Activated CD4-positive, alpha-beta T cell treated with anti-CD3 and anti-CD28 coated beads for 4 hours (primary cell): ENCODE data around the gene WASL.
"Not testable (repeated sequence)": the region's sequence is repeated elsewhere in the genome, so short reads cannot be mapped to it uniquely, and the experiment has no call there.

Experiments
- DNase-seq, 2 donors: peaks; one replicate each; pipeline ENCODE4 v3.0.0-alpha.2; 2020

Gene WASL

DNA sequence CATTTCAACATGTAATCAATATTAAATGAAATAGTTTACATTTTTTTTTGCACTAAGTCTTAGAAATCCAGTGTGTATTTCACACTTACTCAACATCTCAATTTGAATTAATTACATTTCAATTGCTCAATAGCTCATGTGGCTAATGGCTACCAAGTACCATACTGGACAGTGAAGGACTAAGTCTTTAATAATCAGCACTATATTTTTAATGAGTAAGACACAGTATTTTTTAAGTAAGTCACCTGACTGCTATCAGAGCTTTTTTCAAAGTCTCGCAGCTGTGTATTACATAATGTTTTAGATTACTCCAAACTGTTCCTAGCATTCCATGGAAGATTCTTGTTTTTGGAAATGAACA, 19.6 kb downstream of the WASL start:
- no peak for DNase-seq

DNA sequence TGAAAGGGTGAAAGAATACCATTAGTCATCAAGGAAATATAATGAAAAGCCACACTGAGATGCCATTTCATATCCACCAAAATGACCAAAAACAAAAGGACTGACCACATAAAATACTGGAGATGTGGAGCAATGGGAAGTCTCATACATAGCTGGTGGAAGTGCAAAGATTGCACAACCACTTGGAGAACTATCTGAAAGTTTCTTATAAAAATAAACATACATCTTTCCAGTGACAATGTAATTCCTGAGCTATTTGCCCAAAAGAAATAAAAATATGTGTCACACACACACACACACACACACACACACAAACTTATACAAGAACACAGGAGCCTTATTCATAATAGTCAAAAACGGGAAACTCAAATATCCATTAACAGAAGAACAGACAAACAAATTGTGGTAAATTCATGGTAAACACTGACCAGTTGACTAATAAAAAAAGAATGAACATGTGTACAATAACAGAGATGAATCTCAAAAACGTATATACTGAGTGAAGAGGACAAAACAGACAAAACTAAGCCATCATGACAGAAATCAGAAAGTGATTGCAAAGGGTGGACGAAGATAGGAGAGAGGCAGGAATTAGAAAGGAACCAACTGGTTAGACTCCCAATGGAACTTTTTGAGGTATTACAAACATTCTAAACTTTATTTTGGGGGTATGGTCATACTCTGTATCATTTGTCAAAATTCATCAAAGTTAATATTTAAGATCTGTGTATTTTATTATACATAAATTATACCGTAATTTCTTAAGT, 21.5 kb downstream of the WASL start:
- no peak for DNase-seq

DNA sequence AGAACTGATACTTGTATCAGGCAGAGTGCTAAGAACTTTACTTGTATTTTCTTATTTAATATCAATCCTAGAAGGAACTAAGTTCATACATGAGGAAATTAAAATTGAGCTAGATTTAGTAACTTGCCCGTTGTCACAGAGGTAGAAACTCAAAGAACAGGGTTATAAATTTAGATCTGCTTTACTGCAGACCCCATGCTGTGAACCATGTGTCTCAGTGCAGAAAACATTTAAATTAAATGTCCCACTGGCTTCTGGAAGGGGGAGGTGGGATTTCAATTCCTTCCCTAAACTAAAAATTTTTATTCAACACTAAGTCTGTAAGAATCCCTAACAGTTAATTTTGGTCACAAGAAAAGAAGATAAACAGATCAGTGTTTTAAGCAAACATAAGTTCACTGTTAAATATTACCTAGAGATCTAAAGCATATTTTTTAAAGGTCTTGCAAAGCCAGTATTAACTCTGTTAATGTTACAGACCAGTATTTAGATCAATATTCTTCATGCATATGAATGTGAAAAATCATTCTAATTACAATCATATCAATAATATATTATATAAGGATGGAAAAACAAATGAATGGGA, 23.1 kb downstream of the WASL start:
- DNase-seq, result no peak

DNA sequence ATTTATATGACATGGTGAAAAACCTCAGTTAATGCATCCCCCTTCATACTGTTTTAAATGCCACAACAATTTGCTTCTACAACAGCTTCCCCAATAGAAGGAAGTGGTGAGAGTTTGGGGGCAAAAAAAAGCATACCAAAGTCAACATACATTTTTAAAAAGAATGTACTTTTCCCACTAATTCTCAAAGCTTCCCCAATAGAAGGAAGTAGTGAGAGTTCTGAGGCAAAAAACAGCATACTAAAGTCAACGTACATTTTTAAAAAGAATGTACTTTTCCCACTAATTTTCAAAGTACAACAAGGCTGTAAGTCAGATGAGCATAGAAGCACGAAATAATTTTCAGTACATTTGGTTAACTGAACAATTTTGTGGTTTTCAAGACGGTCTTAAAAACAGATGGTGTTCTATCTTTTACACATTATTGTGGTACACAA, 24.0 kb downstream of the WASL start:
- DNase-seq, result no peak

DNA sequence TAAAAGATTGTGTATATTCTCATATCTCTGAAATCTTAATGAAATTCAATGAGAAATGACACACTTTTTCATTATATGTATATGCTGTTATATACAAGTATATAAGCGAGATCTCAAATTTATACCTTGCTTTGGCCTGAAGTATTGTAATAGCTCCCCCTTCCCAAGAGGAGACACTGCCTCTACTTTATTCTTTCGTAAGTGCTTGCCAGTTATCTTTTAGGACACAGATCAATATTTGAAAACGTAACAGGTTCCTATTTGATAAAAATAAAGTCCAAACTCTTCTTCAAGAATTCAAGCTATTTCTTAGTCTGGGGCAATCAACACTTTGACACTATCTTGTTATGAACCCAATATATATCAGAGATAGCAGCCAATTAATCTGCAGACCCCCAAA, 24.9 kb downstream of the WASL start:
- DNase-seq, result no peak

DNA sequence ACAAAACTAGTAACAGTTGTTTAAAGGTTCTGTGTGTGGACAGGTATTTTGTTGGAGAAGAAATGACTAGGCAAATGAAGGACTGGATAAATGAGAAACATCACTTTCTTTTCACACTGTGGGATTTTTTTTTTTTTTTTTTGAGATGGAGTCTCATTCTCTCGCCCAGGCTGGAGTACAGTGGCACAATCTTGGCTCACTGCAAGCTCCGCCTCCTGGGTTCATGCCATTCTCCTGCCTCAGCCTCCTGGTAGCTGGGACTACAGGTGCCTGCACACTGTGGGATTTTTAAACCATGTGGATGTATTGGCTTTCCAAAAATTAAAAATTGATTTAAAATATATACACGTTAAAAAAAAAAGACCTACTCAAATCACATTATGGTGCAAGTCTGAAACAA, 28.3 kb downstream of the WASL start:
- DNase-seq, result not testable (repeated sequence)

DNA sequence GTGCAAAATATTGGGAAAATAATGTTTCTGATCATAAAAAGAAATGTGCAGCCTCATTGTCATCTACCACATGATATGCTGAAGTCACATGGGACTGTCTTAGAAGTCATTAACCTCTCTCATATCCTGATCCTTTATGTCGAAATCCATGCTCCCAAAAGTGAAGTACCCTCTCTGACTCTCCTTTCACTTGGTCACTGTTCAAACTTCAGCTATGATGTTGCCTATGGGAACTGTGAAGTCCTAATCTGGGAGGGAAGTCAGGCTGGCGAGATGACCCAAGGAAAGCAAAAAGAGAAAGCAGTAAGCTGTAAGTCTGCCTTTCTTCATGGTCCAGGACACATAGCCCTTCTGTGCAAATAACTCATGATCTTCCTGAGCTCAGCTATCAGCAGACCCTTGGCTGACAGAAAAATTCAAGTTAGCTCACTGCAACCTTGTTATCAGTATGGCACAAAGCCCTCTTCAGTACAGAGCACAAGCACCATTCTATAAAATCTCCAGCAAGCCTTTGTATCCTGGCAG, 29.5 kb downstream of the WASL start:
- no peak for DNase-seq

DNA sequence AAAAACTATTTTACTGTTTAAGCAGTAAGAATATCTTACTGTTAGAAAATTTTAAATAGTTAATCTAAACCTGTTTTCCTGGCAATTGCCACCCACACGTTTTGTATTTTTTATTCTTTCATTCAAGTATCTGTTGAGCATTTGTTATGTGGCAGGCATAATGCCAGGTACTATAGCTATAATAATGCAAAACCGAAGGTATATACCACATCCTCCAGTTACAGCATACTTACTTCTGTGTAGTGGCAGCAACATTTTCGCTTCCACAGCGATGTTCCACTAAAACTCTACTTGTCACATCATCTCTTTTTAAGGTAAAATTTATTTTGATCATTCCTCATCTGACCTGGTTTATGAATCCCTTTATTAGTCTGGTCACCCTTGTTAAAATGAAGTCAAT, 30.0 kb downstream of the WASL start:
- DNase-seq, result no peak

DNA sequence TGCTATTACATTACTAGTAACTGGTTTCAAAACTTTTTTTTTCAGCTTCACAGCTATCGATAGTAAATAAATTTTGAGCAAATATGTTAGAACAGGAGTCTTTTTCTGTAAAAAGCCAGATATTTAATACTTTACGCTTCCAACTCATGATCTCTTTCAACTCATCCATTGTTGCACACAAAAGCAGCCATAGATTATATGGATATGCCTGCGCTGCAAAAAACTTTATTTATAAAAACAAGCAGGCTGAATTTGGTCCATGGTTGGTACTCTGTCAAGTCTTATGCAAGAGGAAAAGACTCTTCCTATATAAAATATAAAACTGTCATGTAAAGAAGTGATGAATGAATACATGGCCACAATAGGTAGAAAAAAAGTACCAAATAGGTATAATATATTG, 31.1 kb downstream of the WASL start:
- DNase-seq, result no peak

DNA sequence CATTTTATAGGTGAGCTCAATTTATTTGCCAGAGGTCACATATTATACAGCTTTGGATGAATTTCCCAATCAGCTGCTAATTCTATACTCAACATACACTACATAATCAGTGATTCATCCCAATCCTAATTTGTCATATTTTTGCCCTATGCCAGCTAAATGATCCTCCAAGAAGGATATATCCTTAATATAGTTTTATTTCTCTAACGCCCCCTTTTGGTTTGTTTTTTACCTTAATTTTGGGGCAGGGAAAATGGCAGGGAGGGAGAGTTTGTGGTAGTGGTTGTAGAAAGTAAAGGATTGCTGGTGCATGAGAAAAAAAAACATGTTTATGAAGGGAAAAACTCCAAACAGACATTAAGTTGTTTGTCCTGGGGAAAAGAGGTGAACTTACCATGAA, 31.9 kb downstream of the WASL start:
- no peak for DNase-seq

DNA sequence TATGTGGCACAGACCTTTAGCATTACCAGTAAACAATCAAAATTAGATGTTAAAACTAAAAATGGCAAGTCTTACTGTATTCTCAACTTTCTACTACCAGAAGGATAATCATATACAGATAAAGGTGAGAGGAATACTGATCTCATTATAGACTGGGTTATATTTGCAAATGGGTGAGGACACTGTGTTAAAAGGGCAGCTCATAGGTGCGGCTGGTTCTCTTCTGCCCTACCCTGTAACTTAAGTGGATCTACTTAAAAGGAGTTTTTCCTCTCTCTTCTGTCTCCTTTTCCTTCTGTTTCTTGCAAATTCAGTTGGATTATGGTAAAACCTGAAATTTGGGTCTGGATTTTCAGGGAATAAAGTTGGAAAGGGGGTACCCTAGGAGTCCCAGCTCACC, 33.0 kb downstream of the WASL start:
- DNase-seq, result no peak

DNA sequence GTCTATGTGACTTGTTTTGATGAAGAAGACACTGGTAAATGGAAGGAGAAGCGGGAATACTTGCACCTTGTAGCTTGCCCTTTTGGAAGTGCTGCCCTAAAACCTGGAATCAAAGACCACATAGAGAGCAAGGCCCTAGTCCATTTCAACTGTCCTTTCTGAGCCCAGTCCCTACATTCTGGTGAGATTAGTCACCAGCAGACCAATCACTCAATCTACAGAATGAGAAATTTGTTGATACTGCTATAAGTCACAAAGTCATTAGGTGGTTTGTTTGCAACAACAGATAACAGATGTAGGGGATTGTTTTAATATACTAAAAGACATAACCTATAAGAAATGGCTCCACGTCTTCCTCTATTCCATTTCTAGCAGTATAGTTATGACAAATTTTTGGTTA, 33.6 kb downstream of the WASL start:
- no peak for DNase-seq

DNA sequence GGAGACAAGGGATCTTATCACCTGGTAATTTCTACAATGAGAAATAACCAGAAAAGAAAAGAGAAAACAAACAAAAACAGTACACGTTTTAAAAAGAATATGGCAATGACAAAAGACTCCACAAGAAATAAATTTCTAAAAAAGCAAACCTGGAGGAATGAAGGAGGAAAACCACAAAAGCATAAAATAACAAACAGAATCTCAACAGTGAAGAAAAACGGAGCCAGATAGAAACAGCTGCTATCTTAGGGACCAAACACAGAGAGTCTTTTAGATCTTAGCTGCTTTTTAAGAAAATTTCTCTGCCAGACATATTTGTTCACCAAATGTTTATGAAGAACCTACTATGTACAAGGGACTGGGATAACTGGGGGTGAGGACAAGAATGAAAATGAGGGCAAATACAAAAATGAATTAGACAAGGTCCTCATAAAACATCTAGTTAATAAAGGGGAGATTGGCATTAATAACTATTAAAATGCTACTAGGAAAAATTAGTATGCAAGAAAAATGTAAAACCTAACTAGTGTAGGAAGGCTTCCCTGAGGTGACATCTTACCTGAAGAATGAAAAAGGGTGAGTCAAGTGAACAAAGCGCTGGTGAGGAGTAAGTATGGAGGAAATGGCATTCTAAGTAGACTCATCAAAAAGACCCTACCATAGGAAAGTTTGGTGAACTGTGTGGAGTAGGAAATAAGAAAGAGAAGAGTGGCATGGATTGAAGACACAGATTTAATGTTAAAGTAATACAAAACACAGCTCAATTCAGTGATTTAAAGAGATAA, 34.3 kb downstream of the WASL start:
- DNase-seq, result no peak

DNA sequence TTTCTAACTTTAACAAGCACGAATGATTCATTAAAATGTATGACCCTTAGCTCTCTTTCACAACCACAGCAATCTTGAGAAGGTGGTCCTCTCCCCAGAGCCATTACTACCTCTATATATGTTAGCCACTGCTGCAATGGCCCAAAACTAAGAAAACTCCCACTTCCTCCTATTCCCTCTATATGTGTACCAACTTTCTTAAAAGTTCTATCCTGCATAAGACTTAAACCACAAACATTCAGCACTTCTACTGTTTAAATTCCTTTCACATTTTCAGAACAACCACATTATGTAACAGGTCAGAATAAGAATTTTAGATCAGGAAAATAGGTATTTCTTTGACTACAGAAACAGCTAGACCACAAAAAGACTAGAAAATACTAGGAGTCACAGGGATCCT, 36.2 kb downstream of the WASL start:
- no peak for DNase-seq

DNA sequence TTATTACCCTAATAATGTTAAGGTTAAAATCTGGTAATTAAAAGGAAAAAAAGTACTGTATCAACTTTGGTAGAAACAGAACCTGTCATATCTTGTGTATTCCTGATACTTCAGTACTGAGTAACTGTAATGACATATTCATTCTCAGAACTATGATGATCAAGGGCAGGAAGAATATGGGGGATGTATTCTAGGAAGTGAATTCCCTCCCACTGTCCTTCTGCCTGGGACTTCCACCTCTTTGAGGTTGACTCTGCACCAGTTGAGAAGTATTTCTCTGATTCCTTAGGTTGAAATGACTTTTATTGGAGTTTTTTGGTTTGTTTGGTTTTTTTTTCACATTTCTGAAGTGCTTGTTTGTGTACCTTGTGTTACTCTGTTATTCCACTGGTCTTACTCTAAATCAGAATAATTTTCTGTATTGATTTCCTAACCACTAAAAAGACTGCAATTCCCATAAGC, 36.9 kb downstream of the WASL start:
- DNase-seq, result no peak

DNA sequence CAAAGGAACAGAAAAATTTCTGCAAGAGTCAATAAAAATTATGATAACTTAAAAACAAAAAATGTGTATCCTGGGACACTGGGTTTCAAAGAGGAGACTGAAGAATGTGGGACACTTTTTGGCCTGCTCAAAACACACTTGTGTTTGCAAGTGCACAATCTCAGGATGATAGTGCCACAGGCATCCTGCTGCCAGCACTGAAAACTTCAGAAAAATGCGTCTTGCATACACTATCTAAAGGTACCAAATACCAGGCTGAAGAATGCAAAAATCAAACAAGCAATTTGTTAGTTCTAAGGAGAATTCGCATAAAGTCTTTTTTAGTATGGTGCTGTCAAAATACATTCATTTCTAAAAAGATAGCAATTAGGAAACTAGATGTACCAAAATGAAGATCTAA, 38.1 kb downstream of the WASL start:
- DNase-seq, result no peak

DNA sequence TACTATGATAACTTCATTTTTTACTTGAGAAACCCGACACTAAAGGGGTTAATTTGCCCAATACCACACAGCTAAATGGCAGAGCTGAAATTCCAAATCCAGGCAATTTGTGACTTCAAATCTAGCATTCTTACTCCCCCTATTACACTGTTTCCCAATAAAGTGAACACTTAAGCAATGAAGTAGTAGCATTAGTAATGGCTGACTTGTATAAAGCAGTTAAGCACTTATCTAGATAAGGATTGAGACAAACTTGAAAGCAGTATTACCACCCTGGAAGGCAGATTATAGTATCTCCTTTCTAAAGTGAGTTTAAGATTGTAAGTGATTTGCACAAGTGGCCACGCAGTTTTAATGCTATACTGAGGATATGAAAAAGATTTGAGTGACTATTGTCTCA, 39.3 kb downstream of the WASL start:
- DNase-seq, result no peak

DNA sequence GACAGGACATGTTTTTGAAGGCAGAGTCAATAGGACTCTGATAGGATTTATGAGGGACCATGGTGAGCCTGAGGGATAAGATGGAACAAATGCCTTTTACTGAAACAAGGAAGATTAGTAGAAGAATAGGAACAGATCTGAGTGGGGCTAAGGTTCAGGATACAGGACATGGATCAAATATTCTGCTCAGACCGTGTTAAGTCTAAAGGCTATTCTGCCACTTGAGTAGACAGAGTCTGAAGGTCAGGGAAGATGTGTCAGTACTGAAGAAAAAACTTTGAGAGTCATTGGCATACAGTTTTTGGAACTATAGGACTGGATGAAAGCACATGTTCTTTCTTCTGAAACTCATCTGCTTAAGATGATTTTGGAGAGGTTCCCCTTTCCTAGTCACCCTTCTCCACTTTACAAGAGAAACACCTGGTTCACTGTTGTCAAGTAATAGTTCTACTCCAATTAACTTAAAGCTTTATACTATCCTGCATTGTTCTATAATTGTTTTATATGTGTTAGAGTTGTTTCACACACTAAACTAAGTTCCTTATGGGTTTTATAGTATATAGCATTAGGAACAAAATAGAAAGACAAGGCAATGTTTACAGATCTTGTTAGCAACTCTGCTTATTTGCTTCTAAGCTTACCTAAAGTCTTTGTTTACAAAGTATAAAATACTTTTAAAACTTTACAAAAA, 43.4 kb downstream of the WASL start:
- DNase-seq, result no peak

DNA sequence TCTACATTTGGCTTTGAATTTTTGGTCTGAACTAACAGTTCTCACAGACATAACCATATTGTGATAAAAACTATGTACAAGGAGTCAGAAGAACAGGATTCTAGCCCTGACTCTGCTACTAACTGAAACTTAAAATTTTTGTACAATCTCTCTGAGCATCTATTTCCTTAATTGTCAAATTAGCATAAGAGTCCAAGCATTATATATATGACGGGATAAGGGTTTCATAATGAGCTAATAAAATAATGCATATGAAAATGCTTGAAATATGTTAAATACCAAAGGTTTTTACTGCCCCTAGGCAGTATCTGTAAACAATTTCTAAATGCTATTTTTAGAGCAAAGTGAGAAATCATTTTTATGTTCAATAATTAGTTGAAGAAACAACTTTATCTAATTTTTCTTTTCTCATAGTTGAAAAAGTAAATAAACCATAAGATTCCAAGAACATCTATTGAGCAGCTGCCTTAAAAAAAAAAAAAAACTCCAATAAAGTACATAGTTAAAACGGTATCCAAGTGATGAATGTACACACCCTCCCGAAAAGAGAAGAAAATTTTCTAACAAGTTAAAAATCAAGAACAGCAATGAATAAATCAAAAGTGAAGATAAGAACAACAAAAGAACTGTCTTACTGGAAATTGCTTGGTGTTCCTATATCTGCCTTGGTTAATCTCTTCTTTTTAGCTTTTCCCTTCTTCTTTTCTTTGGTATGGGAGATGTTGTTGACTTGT, 52.7 kb downstream of the WASL start:
- DNase-seq, result no peak

DNA sequence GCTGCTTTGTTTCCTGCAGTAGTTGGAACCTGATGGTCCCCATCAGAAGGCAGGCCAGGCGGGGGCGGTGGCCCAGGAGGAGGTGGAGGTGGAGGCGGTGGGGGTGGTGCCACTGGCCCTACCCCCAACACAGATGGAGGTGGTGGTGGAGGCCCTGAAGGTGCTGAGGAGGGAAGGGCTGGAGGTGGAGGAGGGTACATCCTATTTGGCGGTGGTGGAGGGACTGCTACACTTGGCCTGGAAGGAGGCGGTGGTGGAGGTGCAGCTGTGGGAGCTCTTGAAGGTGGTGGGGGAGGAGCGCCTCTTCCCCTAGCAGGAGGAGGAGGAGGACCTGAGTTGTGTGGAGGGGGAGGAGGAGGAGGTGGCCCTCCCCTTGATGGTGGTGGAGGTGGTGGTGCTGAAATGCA, 56.3 kb downstream of the WASL start:
- no peak for DNase-seq

DNA sequence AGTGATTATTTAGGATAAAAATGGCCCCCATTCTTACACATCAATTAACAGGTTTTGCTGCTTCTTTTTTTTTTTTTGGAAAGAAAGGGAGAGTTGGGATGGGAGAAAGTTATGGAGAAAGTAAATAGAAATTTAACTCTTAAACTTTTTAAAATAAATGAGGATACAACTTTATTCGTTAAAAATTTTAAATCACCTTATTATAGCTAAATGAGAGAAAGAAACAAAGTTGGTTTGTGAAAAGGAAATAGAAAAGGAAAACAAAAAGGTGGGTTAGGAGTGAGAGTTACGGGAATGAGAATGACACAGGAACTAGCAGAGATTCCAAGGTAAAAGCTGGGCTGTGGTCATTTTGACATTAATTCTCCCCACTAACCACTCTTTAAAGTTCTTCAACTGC, 58.3 kb downstream of the WASL start:
- no peak for DNase-seq

DNA sequence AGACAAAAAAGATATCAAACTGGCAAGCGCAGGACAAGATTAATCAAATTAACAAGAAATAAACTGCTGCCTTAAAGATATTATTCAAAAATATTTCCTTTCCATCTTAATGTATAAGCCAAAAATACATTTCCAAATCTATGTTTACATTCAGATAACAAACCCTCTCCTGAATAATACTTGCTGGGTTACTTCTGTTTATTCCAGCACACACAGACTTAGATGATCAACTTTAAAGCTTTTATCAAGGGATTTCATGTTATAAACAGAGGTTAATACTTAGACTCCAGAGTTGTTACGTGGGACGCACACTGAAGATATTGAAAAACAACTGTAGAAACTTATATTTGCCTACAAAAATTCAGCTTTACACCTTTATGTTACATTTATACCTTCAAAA, 59.6 kb downstream of the WASL start:
- DNase-seq, result no peak

DNA sequence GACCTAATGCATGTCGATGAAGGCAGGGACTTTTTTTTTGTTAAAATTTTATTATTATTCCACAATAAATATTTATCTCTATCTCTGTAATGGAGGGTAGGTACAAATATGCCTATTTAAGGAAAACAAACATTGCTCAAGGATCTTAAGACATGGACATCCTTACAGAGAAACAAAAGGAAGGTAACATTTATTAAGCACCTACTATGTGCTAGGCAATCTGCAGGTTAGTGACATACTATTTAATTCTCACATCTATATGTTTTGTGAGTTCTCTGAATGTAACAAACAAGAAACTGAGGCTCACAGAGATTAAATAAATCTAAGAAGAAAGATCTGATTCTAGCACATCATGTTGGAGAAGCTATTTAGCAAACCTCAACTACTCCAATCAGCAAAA, 61.1 kb downstream of the WASL start:
- no peak for DNase-seq
